ENCODE results near the gene PKN1.

PKN1 gene

GRCh38 chr19:14516746-14517438, 83.8 kb downstream of the PKN1 start:
- DNase-seq, result no peak

- no peak for DNase-seq
Observed at GRCh38 chr19:14517446-14517839, 84.3 kb downstream of the PKN1 start.

GRCh38 chr19:14517840-14518505, 84.9 kb downstream of the PKN1 start, which contains the start of gene DNAJB1:
Gene DNAJB1 (minus strand): TSS chr19:14518397. CDS start chr19:14518349, 48 bp downstream.
- peak; percentile 75 to 88 for DNase-seq

GRCh38 chr19:14519245-14519859, 86.2 kb downstream of the PKN1 start:
- DNase-seq, result no peak

- DNase-seq, result no peak
Observed at GRCh38 chr19:14519860-14520407, 86.8 kb downstream of the PKN1 start.

GRCh38 chr19:14520543-14520942, 87.4 kb downstream of the PKN1 start:
- no peak for DNase-seq

All from NCI-H446 (cell line).